NOMO-1 (cell line): Measurements from ENCODE around the gene HBA1.
"Not testable (repeated sequence)": the region's sequence is repeated elsewhere in the genome, so short reads cannot be mapped to it uniquely, and the experiment has no call there.

Experiments
- DNase-seq, 2 experiments: peaks; one replicate each; lab custom pipeline; 2025; ENCODE audit not compliant: unreplicated experiment in 2 of 2; lab: John Stamatoyannopoulos, UW

The HBA1 gene

DNA sequence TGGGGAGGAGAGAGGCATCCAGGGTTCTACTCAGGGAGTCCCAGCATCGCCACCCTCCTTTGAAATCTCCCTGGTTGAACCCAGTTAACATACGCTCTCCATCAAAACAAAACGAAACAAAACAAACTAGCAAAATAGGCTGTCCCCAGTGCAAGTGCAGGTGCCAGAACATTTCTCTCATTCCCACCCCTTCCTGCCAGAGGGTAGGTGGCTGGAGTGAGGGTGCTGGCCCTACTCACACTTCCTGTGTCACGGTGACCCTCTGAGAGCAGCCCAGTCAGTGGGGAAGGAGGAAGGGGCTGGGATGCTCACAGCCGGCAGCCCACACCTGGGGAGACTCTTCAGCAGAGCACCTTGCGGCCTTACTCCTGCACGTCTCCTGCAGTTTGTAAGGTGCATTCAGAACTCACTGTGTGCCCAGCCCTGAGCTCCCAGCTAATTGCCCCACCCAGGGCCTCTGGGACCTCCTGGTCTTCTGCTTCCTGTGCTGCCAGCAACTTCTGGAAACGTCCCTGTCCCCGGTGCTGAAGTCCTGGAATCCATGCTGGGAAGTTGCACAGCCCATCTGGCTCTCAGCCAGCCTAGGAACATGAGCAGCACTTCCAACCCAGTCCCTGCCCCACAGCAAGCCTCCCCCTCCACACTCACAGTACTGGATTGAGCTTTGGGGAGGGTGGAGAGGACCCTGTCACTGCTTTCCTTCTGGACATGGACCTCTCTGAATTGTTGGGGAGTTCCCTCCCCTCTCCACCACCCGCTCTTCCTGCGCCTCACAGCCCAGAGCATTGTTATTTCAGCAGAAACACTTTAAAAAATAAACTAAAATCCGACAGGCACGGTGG lies 2.3 kb upstream of the HBA1 start:
- DNase-seq, result not testable (repeated sequence)

DNA sequence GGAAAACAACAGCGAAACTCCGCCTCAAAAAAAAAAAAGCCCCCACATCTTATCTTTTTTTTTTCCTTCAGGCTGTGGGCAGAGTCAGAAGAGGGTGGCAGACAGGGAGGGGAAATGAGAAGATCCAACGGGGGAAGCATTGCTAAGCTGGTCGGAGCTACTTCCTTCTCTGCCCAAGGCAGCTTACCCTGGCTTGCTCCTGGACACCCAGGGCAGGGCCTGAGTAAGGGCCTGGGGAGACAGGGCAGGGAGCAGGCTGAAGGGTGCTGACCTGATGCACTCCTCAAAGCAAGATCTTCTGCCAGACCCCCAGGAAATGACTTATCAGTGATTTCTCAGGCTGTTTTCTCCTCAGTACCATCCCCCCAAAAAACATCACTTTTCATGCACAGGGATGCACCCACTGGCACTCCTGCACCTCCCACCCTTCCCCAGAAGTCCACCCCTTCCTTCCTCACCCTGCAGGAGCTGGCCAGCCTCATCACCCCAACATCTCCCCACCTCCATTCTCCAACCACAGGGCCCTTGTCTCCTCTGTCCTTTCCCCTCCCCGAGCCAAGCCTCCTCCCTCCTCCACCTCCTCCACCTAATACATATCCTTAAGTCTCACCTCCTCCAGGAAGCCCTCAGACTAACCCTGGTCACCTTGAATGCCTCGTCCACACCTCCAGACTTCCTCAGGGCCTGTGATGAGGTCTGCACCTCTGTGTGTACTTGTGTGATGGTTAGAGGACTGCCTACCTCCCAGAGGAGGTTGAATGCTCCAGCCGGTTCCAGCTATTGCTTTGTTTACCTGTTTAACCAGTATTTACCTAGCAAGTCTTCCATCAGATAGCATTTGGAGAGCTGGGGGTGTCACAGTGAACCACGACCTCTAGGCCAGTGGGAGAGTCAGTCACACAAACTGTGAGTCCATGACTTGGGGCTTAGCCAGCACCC lies 1.2 kb upstream of the HBA1 start:
- DNase-seq, result no peak

DNA sequence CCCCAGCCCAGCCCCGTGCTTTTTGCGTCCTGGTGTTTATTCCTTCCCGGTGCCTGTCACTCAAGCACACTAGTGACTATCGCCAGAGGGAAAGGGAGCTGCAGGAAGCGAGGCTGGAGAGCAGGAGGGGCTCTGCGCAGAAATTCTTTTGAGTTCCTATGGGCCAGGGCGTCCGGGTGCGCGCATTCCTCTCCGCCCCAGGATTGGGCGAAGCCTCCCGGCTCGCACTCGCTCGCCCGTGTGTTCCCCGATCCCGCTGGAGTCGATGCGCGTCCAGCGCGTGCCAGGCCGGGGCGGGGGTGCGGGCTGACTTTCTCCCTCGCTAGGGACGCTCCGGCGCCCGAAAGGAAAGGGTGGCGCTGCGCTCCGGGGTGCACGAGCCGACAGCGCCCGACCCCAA lies 474 bp upstream of the HBA1 start:
- DNase-seq, result not testable (repeated sequence)

DNA sequence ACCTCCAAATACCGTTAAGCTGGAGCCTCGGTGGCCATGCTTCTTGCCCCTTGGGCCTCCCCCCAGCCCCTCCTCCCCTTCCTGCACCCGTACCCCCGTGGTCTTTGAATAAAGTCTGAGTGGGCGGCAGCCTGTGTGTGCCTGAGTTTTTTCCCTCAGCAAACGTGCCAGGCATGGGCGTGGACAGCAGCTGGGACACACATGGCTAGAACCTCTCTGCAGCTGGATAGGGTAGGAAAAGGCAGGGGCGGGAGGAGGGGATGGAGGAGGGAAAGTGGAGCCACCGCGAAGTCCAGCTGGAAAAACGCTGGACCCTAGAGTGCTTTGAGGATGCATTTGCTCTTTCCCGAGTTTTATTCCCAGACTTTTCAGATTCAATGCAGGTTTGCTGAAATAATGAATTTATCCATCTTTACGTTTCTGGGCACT lies 928 bp downstream of the HBA1 start:
- peak; percentile 90 to 100 for DNase-seq

GRCh38 chr16:177981-178667 lies 1.6 kb downstream of the HBA1 start:
- no peak for DNase-seq

DNA sequence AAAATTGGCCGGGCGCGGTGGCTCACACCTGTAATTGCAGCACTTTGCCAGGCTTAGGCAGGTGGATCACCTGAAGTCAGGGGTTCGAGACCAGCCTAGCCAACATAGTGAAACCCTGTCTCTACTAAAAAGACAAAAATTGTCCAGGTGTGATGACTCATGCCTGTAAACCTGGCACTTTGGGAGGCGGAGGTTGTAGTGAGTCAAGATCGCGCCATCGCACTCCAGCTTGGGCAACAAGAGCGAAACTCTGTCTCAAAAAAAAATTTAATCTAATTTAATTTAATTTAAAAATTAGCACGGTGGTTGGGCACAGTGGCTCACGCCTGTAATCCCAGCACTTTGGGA lies 2.2 kb downstream of the HBA1 start:
- DNase-seq, result no peak

GRCh38 chr16:179211-180092 lies 3.0 kb downstream of the HBA1 start:
- DNase-seq, result no peak

GRCh38 chr16:180101-180675 lies 3.7 kb downstream of the HBA1 start, which contains the start of gene HBQ1:
Gene HBQ1, plus strand, starts transcription at chr16:180459. Its CDS starts 28 bp downstream, at chr16:180487.
- DNase-seq, result no peak

DNA sequence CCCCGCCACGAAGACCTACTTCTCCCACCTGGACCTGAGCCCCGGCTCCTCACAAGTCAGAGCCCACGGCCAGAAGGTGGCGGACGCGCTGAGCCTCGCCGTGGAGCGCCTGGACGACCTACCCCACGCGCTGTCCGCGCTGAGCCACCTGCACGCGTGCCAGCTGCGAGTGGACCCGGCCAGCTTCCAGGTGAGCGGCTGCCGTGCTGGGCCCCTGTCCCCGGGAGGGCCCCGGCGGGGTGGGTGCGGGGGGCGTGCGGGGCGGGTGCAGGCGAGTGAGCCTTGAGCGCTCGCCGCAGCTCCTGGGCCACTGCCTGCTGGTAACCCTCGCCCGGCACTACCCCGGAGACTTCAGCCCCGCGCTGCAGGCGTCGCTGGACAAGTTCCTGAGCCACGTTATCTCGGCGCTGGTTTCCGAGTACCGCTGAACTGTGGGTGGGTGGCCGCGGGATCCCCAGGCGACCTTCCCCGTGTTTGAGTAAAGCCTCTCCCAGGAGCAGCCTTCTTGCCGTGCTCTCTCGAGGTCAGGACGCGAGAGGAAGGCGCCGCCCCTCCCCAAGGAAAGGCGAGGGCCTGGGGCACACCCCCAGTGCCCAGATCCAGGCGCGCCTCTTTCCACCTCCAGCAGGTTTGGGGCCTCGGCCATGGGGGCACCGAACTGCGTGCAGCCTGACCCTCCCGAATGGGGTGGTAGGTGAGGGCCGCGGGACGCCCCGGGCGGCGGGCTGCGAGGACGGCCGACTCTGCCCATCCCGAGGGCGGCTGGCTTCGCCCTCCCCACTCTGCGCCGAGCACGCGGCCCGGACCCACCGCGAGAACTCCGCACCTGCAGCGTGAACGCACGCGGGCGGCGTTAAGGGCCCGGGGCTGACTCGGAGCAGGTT lies 4.4 kb downstream of the HBA1 start:
- DNase-seq, result peak; percentile 65 to 72

DNA sequence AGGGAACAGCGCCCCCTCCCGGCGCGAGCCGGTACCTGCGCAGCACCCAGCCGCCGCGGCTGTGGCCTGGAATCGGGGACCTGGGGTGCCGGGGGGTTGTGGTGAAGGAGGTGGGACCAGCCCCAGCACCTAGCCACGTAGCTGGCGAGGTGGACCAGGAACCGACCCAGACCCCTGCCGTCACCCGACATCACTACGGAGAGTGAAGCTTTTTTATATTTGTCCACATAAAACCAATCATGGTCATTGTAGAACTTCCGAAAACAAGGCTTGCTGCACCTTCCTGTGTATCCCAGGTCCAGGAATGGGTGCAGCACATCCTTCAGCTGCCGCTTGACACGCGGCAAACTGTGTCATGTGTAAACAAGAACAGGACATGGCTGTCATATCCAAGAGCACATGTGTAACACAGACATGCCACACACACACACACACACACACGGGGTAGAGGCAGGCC lies 5.1 kb downstream of the HBA1 start:
- DNase-seq, result no peak

GRCh38 chr16:183005-183404 lies 6.5 kb downstream of the HBA1 start:
- DNase-seq, result no peak

GRCh38 chr16:185213-185612 lies 8.7 kb downstream of the HBA1 start:
- DNase-seq, result no peak

DNA sequence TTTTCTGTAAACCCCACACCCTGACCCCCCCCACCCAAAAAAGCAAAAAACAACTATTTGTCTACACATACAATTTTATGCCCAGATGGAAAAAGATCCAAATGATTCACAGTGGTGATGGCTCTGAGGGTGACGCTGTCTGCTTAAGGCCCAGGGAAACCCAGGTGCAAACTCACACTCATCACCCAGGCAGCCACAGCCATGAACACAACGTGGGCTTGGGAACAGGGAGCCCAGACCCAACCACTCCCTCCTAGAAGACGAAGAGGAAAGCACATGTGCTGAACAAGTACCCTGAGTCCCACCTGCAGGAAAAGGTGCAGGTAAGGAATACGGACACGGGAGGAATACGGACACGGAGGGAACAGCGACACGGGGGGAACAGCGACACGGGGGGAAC lies 9.2 kb downstream of the HBA1 start:
- DNase-seq, result no peak

DNA sequence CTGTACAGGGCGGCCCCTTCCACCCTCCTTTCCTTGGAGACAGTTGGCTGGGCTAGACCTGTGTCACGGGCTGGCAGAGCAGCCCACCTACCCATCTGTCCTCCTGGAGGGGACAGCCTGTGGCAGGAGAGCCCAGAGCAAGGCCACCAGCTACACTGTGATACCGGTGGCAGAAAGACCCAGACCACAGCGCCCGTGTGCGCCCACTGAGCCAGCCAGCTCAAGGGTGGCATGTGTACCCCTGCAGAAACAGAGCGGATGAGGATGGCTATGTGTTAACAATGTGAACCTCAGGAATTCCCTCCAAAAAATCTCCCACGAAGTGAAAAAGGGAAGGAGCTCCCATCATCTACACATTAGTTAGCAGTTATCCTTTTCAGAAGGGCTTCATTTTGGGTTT lies 10.8 kb downstream of the HBA1 start:
- DNase-seq, result no peak

DNA sequence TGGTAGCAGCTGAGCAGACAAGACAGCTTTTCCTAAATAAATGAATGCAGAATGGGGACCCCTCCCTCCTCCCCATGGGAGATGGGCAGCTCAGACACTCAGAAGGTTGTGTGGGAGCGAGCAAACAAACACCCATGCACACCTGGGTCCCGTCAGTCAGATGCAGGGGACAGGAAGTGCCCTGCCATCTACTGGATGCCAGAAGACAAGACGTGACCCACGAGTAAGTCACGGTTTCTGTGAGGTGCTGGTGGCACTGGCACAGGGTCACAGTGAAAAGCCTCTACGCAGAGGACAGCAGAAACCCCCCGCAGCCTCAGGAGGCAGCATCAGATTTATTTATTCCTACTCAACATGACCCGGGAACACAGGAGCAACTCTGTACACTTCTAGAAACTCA lies 12.2 kb downstream of the HBA1 start:
- DNase-seq, result no peak

DNA sequence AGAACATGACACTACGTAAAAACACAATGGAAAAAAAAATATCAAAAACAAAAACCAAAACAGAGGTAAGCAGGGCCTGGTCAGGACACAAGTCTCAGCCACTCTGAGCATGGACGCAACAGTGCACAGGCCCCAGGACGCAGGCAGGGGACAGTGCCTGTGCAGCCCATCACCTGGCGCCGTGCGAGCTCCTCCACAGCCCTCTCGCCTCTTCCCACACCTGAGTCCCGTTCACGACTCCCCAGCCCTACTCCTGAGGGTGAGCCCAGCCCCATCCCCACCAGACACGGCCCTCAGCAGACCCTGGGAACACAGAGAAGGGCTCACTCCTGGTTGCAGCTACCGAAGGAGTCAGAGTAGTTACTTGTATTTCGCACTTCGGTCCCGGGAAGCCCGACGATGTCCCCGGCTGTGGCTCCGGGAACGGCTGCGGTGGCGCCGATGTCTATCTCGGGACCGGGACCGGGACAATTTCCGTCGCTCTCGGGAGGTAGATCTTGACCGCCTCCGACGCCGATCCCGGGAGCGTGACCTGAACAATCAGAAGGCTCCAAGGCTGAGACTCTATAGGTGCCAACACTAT lies 13.2 kb downstream of the HBA1 start:
- DNase-seq, result no peak

DNA sequence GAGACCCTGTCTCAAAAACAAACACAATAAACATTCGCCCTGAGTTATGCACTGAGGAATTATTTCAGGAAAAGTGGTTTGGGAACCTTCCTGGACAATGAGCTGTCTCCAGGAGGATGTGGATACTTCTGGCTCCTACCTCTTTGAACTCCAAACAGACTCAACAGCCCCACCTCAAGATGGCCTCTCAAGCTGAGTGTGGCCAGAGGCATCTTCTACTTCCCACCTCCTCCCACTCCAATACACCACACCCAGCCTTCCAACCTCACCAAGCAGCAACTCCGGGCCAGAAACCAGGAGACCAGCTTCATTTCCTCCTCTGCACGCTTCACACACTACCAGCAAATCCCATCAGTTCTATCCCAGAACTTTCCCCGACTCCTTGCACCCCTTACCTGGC lies 15.4 kb downstream of the HBA1 start:
- DNase-seq, result no peak

DNA sequence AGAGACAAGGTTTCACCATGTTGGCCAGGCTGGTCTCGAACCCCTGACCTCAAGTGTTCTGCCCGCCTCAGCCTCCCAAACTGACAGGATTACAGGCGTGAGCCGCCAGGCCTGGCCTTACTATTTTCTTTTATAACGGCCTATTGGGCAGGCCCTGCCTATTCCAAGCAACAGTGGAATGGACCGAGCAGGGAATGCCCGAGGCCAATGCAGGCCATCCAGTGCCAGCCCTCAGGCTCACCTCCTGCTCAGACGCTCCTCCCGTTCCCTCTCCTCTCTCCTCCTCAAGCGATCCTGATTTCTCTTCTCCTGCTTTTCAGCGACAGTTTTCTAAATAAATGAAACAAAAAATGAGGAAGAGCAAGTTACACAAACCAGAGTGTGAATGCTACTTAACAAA lies 16.2 kb downstream of the HBA1 start:
- DNase-seq, result no peak
